Hindlimb muscle (tissue), 1 donor: Measurements from ENCODE around the gene TERB2. TPM values are rescaled to one million over a fixed set of nuclear protein-coding genes. Genes with fewer than 3 reads are reported as not detected.
"Not testable (repeated sequence)": the region's sequence is repeated elsewhere in the genome, so short reads cannot be mapped to it uniquely, and the experiment has no call there.

ENCODE experiments used
- DNase-seq: peaks from one replicate; pipeline ENCODE4 v3.0.0-alpha.2; 2013
- polyA plus RNA-seq: library from polyadenylated mRNA; unstranded; fragments of 120-200 nt; gene quantifications from one replicate; pipeline ENCODE4 v1.2.1, GENCODE V29; 2013; ENCODE audit not compliant: insufficient read length

TERB2 gene
- polyA plus RNA-seq, 1 donor, result not detected

- not testable (repeated sequence) for DNase-seq
Measured at GRCh38 chr15:45003731-45004410, 47.4 kb downstream of the TERB2 start.

- DNase-seq, result not testable (repeated sequence)
Measured at GRCh38 chr15:45004590-45005175, 48.2 kb downstream of the TERB2 start.

- no peak for DNase-seq
Measured at GRCh38 chr15:45009046-45009445, 52.6 kb downstream of the TERB2 start.

DNA sequence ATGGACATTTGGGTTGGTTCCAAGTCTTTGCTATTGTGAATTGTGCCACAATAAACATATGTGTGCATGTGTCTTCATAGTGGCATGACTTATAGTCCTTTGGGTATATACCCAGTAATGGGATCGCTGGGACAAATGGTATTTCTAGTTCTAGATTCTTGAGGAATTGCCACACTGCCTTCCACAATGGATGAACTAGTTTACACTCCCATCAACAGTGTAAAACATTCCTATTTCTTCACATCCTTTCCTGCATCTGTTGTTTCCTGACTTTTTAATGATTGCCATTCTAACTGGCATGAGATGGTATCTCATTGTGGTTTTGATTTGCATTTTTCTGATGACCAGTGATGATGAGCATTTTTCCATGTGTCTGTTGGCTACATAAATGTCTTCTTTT, 58.6 kb downstream of the TERB2 start:
- not testable (repeated sequence) for DNase-seq

- not testable (repeated sequence) for DNase-seq
Measured at GRCh38 chr15:45020222-45020900, 63.9 kb downstream of the TERB2 start.

DNA sequence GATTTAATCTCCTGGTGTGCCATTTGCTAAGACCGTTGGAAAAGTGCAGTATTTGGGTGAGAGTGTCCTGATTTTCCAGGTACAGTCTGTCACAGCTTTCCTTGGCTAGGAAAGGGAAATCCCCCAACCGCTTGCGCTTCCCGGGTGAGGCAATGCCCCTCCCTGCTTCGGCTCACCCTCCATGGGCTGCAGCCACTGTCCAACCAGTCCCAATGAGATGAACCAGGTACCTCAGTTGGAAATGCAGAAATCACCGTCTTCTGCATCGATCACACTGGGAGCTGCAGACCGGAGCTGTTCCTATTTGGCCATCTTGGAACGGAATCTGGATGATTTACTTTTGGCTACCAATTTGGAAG, 64.4 kb downstream of the TERB2 start:
- not testable (repeated sequence) for DNase-seq

GRCh38 chr15:45021348-45021747, 64.9 kb downstream of the TERB2 start:
- no peak for DNase-seq

GRCh38 chr15:45022871-45023658, 66.6 kb downstream of the TERB2 start, which contains the start of gene SORD:
Gene SORD (plus strand): TSS chr15:45023195. CDS start chr15:45023284, 89 bp downstream.
- DNase-seq, result peak; percentile 92

GRCh38 chr15:45023659-45024225, 67.3 kb downstream of the TERB2 start:
- DNase-seq, result peak; percentile 9

- not testable (repeated sequence) for DNase-seq
Measured at GRCh38 chr15:45024649-45025048, 68.2 kb downstream of the TERB2 start.

DNA sequence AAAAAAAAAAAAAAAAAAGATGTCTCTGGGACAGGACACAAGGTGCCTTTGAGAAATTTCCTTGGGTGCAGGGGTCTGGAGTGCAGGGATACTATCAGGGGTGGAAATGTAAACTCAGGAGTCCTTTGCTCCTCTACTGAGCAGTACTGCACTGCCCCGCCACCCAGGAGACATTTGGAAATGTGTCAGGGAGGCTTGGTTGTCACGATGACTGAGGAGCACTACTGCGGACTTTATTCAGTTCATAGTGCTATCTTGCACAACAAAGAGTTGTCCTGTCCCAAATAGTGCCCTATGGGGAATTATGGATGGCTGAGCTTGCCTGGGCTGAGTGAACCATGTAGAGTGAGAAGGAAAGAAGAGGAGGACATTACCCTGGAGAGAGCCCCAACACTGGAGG, 69.1 kb downstream of the TERB2 start:
- not testable (repeated sequence) for DNase-seq

- DNase-seq, result no peak
Measured at GRCh38 chr15:45026651-45027190, 70.2 kb downstream of the TERB2 start.

DNA sequence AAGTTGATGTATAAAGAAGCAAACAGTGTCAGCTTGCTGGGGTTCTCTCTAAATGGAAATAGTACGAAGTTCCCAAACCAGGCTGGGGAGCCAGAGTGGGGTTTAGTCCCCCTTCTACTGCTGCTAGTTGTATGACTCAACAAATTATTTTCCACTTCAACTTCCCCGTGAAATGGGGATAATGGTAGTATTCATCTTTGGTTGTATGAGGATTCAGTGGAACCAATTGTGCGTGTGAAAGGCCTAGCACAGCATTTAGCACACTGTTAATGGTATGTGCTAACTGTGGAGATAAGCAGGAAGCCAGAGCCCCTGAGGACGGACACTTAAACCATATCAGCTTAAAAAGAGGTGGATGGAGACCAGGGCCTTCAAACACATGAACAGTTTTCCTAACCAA, 70.7 kb downstream of the TERB2 start:
- DNase-seq, result no peak

Other genes with a start within 250 kb of the TERB2 start
- 1.9 TPM for gene PATL2, start 245.4 kb upstream of the TERB2 start, polyA plus RNA-seq
- gene B2M, start 245.2 kb upstream of the TERB2 start, polyA plus RNA-seq, result 537 TPM
- 30.8 TPM for gene TRIM69, start 220.2 kb upstream of the TERB2 start, polyA plus RNA-seq
- gene SORD, start 66.5 kb downstream of the TERB2 start, polyA plus RNA-seq, result 7.7 TPM
- 0.13 TPM for gene DUOX2, start 157.5 kb downstream of the TERB2 start, polyA plus RNA-seq
- gene DUOXA2, start 157.6 kb downstream of the TERB2 start, polyA plus RNA-seq, result not detected
- 0.28 TPM for gene DUOXA1, start 173.2 kb downstream of the TERB2 start, polyA plus RNA-seq
- gene DUOX1, start 173.3 kb downstream of the TERB2 start, polyA plus RNA-seq, result 1.8 TPM
- gene SHF, start 231.3 kb downstream of the TERB2 start, polyA plus RNA-seq, result 7.9 TPM